Measurements from ENCODE around the gene COL4A2. TPM values are rescaled to one million over a fixed set of nuclear protein-coding genes. Genes with fewer than 3 reads are reported as not detected.

The COL4A2 gene
- total and polyA plus RNA-seq, 12 donors = 70.9 to 1,589 (median 171) TPM

DNA sequence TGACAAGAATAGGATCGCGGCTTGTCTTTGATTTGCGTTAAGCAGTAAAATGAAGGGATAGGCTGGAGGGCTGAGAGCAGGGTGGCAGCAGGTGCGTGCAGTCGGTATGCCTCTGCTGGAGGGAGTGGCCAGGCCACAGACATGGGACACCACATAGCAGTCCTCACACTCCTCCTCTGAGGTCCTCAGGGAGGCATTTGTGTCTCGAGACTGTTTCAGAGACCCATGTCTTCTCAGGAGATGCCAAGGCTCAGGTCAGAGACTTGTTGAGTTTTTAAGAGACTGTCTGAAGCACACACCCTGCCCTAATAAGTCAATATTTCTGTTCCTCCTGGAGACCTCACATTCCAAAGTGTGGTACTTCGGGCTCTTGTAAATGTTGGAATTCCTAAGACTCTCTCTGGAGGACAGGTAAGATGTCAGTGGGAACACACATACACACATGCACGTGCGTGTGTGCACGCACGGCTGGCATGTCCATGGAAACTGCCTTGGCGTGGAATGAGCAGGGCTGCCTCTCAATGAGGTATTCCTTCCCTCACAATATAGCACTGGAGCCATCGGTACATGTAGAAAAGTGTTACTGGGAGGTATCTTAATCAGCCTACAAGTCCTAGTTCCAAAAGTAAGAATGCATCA lies 46.4 kb downstream of the COL4A2 start:
- Histone ChIP-seq H3K4me1 (replicated peaks in 1 of 2) (peaks cover 0 to 8% of the 10 kb centered on the region in 2 donors), H3K36me3 (replicated peaks in 1 of 2) (no peaks in the 10 kb centered on the region), H3K9me3 (replicated peaks in 1 of 3) (no peaks in the 10 kb centered on the region), H3K27me3 (no peaks in the 10 kb centered on the region), H3K4me3 (no peak overlapping the region), H3K27ac (no peak overlapping the region)
- intact Hi-C loops (cut with DNase I) = no loop called here
- 88 to 95% (median 93%) methylated on average over 12 to 13 of the region's 13 CpGs for WGBS, 4 donors
- DNase-seq = no peak
- TF ChIP-seq, protein P1, sequence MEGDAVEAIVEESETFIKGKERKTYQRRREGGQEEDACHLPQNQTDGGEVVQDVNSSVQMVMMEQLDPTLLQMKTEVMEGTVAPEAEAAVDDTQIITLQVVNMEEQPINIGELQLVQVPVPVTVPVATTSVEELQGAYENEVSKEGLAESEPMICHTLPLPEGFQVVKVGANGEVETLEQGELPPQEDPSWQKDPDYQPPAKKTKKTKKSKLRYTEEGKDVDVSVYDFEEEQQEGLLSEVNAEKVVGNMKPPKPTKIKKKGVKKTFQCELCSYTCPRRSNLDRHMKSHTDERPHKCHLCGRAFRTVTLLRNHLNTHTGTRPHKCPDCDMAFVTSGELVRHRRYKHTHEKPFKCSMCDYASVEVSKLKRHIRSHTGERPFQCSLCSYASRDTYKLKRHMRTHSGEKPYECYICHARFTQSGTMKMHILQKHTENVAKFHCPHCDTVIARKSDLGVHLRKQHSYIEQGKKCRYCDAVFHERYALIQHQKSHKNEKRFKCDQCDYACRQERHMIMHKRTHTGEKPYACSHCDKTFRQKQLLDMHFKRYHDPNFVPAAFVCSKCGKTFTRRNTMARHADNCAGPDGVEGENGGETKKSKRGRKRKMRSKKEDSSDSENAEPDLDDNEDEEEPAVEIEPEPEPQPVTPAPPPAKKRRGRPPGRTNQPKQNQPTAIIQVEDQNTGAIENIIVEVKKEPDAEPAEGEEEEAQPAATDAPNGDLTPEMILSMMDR (IDR thresholded peaks at IDR 0.05) = no peak
- no peak for TF ChIP-seq POLR2A (IDR thresholded peaks at IDR 0.05)

DNA sequence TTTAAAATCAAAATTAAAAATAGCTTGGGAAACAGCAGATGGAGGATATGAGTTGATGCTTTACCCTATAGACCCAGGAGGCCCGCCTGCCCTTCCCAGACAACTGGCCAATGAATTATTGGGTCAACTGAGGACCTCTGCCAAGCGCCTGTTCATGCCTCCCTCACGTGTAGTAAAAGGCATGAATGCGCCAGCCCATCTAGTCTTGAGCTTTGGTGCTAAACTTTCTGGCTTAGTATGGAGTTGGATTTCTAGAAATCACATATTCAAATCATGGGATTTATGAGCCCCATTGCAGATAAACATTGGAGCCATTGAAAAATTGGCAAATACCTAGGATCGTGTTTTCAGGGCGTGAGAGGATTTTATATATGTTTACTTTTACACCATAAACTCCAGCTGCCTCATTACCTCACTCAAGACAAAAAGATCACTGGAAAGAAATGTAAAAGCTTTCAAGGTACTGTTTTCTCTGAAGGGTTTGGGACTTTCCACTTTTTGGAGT lies 47.1 kb downstream of the COL4A2 start:
- DNase-seq = no peak

DNA sequence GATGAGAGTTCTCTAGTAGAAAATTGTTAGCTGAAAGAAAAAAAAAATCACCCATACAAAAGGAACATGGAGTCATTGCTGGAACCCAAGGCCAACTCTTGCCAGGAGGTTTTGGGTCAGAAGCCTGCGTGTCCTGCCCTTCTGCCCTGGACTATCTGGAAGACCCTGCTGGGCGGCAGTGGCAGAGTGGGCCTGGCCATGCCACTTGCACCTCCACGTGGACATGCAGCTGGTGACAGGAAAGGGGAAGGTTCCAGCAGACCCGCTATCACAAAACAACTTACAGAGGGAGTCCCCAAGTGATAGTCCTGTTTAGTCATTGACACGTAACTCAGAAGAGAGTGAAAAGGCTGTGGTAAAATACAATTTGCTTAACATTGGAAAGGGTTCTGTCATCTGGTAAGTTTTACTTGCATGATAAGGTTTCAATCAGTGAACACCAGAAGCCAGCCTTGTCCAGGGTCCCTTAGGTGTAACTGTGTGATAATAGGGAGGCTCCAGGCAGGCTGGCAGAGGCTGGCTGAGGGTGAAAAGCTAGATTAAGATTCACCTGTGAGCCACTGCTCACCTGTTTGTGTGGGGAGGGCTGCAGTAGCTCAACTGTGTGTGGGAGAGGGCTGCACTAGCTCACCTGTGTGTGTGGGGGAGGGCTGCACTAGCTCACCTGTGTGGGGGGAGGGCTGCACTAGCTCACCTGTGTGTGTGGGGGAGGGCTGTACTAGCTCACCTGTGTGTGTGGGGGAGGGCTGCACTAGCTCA lies 47.8 kb downstream of the COL4A2 start:
- intact Hi-C loops (cut with DNase I) = no loop called here
- Histone ChIP-seq H3K4me1 (replicated peaks in 1 of 2) (no peaks in the 10 kb centered on the region), H3K36me3 (replicated peaks in 1 of 2) (no peaks in the 10 kb centered on the region), H3K9me3 (replicated peaks in 1 of 3) (no peaks in the 10 kb centered on the region), H3K4me3 (no peak overlapping the region), H3K27me3 (no peaks in the 10 kb centered on the region), H3K27ac (no peak overlapping the region)
- no peak for DNase-seq
- no peak for TF ChIP-seq POLR2A (IDR thresholded peaks at IDR 0.05)
- WGBS, 4 donors = 83 to 91% (median 89%) methylated on average over 5 of the region's 5 CpGs

More for the DNA sequence above, 47.1 kb downstream of the COL4A2 start:
- Histone ChIP-seq H3K27ac (no peak overlapping the region), H3K4me3 (no peak overlapping the region), H3K36me3 (replicated peaks in 1 of 2) (no peaks in the 10 kb centered on the region), H3K9me3 (replicated peaks in 1 of 3) (no peaks in the 10 kb centered on the region), H3K27me3 (no peaks in the 10 kb centered on the region), H3K4me1 (replicated peaks in 1 of 2) (peaks cover 0 to under 1% of the 10 kb centered on the region in 2 donors)
- 87 to 94% (median 89%) methylated on average over 6 of the region's 6 CpGs for WGBS, 4 donors
- intact Hi-C loops (cut with DNase I) = no loop called here
- TF ChIP-seq POLR2A (IDR thresholded peaks at IDR 0.05) = no peak
- TF ChIP-seq, protein P1 (IDR thresholded peaks at IDR 0.05) = no peak

DNA sequence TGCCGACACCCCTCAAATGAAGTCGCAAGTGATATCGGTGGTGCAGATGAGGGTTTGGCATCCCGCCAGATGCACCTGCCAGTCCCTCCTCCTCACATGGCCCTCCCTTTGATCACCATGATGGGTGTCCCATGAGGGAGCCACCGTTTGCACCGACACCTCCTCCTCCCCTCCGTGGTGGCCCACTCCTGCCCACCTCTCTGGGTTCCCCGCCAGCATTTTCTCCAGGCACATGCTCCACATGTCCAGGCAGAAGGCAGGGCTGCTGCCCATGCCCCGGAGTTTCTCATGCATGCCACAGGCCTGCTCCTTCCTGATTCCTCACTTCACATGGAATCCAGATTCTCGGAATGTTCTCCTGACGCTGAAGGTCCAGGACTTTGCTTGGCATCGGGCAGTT lies 49.3 kb downstream of the COL4A2 start:
- no peak overlapping the region for H3K27ac ChIP-seq
- peaks cover 0 to under 1% of the 10 kb centered on the region in 2 donors for H3K4me1 ChIP-seq (replicated peaks in 1 of 2)

More for the DNA sequence above, 49.3 kb downstream of the COL4A2 start:
- Histone ChIP-seq H3K27me3 (no peaks in the 10 kb centered on the region), H3K36me3 (replicated peaks in 1 of 2) (no peaks in the 10 kb centered on the region), H3K9me3 (replicated peaks in 1 of 3) (no peaks in the 10 kb centered on the region), H3K4me3 (no peak overlapping the region)
- 77 to 87% (median 81%) methylated on average over 12 of the region's 12 CpGs for WGBS, 4 donors
- no peak for DNase-seq
- TF ChIP-seq, protein P1 (IDR thresholded peaks at IDR 0.05) = no peak
- TF ChIP-seq POLR2A (IDR thresholded peaks at IDR 0.05) = no peak
- intact Hi-C loops (cut with DNase I) = no loop called here
